ENCODE data around the gene GYG2.

GYG2 gene

GRCh38 chrX:2829469-2830246, 928 bp downstream of the GYG2 start:
- DNase-seq (ENCODE audit: low read depth, low spot score): no peak
- Histone ChIP-seq H3K27ac (no peak overlapping the region), H3K9me3 (ENCODE audit: low read depth, low read length) (no peaks in the 10 kb centered on the region), H3K36me3 (ENCODE audit: insufficient read depth, low read length) (peaks cover 14% of the 10 kb centered on the region), H3K4me3 (peak overlapping the region; percentile 75), H3K9ac (ENCODE audit: insufficient read length) (peak overlapping the region; percentile 52)
- no peak for TF ChIP-seq EZH2 (IDR thresholded peaks at IDR 0.05)
- TF ChIP-seq FOXP2 (optimal IDR thresholded peaks at IDR 0.05; ENCODE audit: control extremely low read depth, extremely low read length, insufficient read depth): no peak
- no peak for TF ChIP-seq POLR2AphosphoS5 (IDR thresholded peaks at IDR 0.05; ENCODE audit: borderline replicate concordance, low read depth, low read length)

GRCh38 chrX:2831471-2832228, 2.9 kb downstream of the GYG2 start:
- Histone ChIP-seq H3K9ac (ENCODE audit: insufficient read length) (no peak overlapping the region), H3K9me3 (ENCODE audit: low read depth, low read length) (no peaks in the 10 kb centered on the region), H3K36me3 (ENCODE audit: insufficient read depth, low read length) (peaks cover 22% of the 10 kb centered on the region), H3K4me3 (peak overlapping the region; percentile 36; the same call in 1 of the 2 replicates), H3K27ac (0 out of 2 replicates have a peak overlapping the region, but pooled peaks have one; percentile 9)
- TF ChIP-seq EZH2 (IDR thresholded peaks at IDR 0.05) (no peak), FOXP2 (optimal IDR thresholded peaks at IDR 0.05; ENCODE audit: control extremely low read depth, extremely low read length, insufficient read depth) (no peak), POLR2AphosphoS5 (IDR thresholded peaks at IDR 0.05; ENCODE audit: borderline replicate concordance, low read depth, low read length) (no peak)
- no peak for DNase-seq (ENCODE audit: low read depth, low spot score)

- no peak for TF ChIP-seq FOXP2 (optimal IDR thresholded peaks at IDR 0.05; ENCODE audit: control extremely low read depth, extremely low read length, insufficient read depth)
- Histone ChIP-seq H3K9ac (ENCODE audit: insufficient read length) (no peak overlapping the region), H3K4me3 (no peak overlapping the region), H3K9me3 (ENCODE audit: low read depth, low read length) (no peaks in the 10 kb centered on the region), H3K27ac (no peak overlapping the region), H3K36me3 (ENCODE audit: insufficient read depth, low read length) (peaks cover 42% of the 10 kb centered on the region)
- no peak for DNase-seq (ENCODE audit: low read depth, low spot score)
Observed at GRCh38 chrX:2837961-2838360, 9.2 kb downstream of the GYG2 start.

GRCh38 chrX:2840961-2841360, 12.2 kb downstream of the GYG2 start:
- no peak overlapping the region for H3K9ac ChIP-seq (ENCODE audit: insufficient read length)
- H3K27ac ChIP-seq: no peak overlapping the region
- peaks cover 47% of the 10 kb centered on the region for H3K36me3 ChIP-seq (ENCODE audit: insufficient read depth, low read length)
- no peaks in the 10 kb centered on the region for H3K9me3 ChIP-seq (ENCODE audit: low read depth, low read length)
- TF ChIP-seq EZH2 (IDR thresholded peaks at IDR 0.05) (no peak), FOXP2 (optimal IDR thresholded peaks at IDR 0.05; ENCODE audit: control extremely low read depth, extremely low read length, insufficient read depth) (no peak), POLR2AphosphoS5 (IDR thresholded peaks at IDR 0.05; ENCODE audit: borderline replicate concordance, low read depth, low read length) (no peak)
- DNase-seq (ENCODE audit: low read depth, low spot score): no peak
- no peak overlapping the region for H3K4me3 ChIP-seq

GRCh38 chrX:2841537-2841936, 12.8 kb downstream of the GYG2 start:
- H3K4me3 ChIP-seq: peak overlapping the region; percentile 60
- peak; percentile 30 for DNase-seq (ENCODE audit: low read depth, low spot score)
- H3K9me3 ChIP-seq (ENCODE audit: low read depth, low read length): no peaks in the 10 kb centered on the region
- H3K9ac ChIP-seq (ENCODE audit: insufficient read length): no peak overlapping the region
- peak overlapping the region; percentile 67; the same call in 1 of the 2 replicates for H3K27ac ChIP-seq
- peaks cover 44% of the 10 kb centered on the region for H3K36me3 ChIP-seq (ENCODE audit: insufficient read depth, low read length)
- TF ChIP-seq FOXP2 (optimal IDR thresholded peaks at IDR 0.05; ENCODE audit: control extremely low read depth, extremely low read length, insufficient read depth) (no peak), EZH2 (IDR thresholded peaks at IDR 0.05) (no peak), POLR2AphosphoS5 (IDR thresholded peaks at IDR 0.05; ENCODE audit: borderline replicate concordance, low read depth, low read length) (no peak)

GRCh38 chrX:2846992-2847391, 18.3 kb downstream of the GYG2 start:
- no peak overlapping the region for H3K9ac ChIP-seq (ENCODE audit: insufficient read length)
- no peaks in the 10 kb centered on the region for H3K9me3 ChIP-seq (ENCODE audit: low read depth, low read length)
- peaks cover 25% of the 10 kb centered on the region for H3K36me3 ChIP-seq (ENCODE audit: insufficient read depth, low read length)
- TF ChIP-seq POLR2AphosphoS5 (IDR thresholded peaks at IDR 0.05; ENCODE audit: borderline replicate concordance, low read depth, low read length): no peak
- TF ChIP-seq FOXP2 (optimal IDR thresholded peaks at IDR 0.05; ENCODE audit: control extremely low read depth, extremely low read length, insufficient read depth): no peak
- no peak for TF ChIP-seq EZH2 (IDR thresholded peaks at IDR 0.05)
- DNase-seq (ENCODE audit: low read depth, low spot score): no peak
- peak overlapping the region; percentile 70 for H3K27ac ChIP-seq
- no peak overlapping the region for H3K4me3 ChIP-seq

GRCh38 chrX:2848871-2849301, 20.2 kb downstream of the GYG2 start:
- TF ChIP-seq FOXP2 (optimal IDR thresholded peaks at IDR 0.05; ENCODE audit: control extremely low read depth, extremely low read length, insufficient read depth) (no peak), POLR2AphosphoS5 (IDR thresholded peaks at IDR 0.05; ENCODE audit: borderline replicate concordance, low read depth, low read length) (no peak), EZH2 (IDR thresholded peaks at IDR 0.05) (no peak)
- peak overlapping the region; percentile 96 for H3K27ac ChIP-seq

GRCh38 chrX:2854918-2855317, 26.2 kb downstream of the GYG2 start:
- no peak for TF ChIP-seq FOXP2 (optimal IDR thresholded peaks at IDR 0.05; ENCODE audit: control extremely low read depth, extremely low read length, insufficient read depth)
- TF ChIP-seq POLR2AphosphoS5 (IDR thresholded peaks at IDR 0.05; ENCODE audit: borderline replicate concordance, low read depth, low read length): no peak
- no peak for TF ChIP-seq EZH2 (IDR thresholded peaks at IDR 0.05)
- H3K36me3 ChIP-seq (ENCODE audit: insufficient read depth, low read length): peaks cover 36% of the 10 kb centered on the region; the same call in 1 of the 2 replicates
- H3K27ac ChIP-seq: no peak overlapping the region
- no peaks in the 10 kb centered on the region for H3K9me3 ChIP-seq (ENCODE audit: low read depth, low read length)
- H3K9ac ChIP-seq (ENCODE audit: insufficient read length): no peak overlapping the region
- DNase-seq (ENCODE audit: low read depth, low spot score): no peak
- H3K4me3 ChIP-seq: no peak overlapping the region

More at GRCh38 chrX:2848871-2849301, 20.2 kb downstream of the GYG2 start:
- Histone ChIP-seq H3K9ac (ENCODE audit: insufficient read length) (peak overlapping the region; percentile 54), H3K36me3 (ENCODE audit: insufficient read depth, low read length) (peaks cover 12% of the 10 kb centered on the region), H3K9me3 (ENCODE audit: low read depth, low read length) (no peaks in the 10 kb centered on the region), H3K4me3 (peak overlapping the region; percentile 45)
- no peak for DNase-seq (ENCODE audit: low read depth, low spot score)
